HEK293 (cell line): ENCODE measurements around the gene RNASEH2B.

ENCODE experiments used
- CTCF ChIA-PET: fragments of 350-600 bp; formaldehyde crosslinking; extraction: SDS; loops from one replicate; lab custom pipeline; 2021; ENCODE audit warnings: antibody characterized with exemption; lab: Yijun Ruan, JAX
- POLR2A ChIA-PET: fragments of 300-600 bp; formaldehyde crosslinking; extraction: SDS; loops from one replicate; lab custom pipeline; 2020; ENCODE audit warnings: antibody characterized with exemption, inconsistent platforms; lab: Yijun Ruan, JAX
- H3K27ac ChIP-seq: fragments of 200-500 bp; sonication (Bioruptor generic); 2 replicates; pipeline ENCODE4 v1.5.1; 2014; ENCODE audit warnings: low read depth, low read length, control low read depth, inconsistent platforms; ENCODE audit errors: extremely low read depth
- H3K36me3 ChIP-seq, 2 experiments: fragments of 200-500 bp in 1 of 2; sonication (Bioruptor generic) in 1 of 2; 1 replicate in 1 of 2; 2 replicates in 1 of 2; pipeline ENCODE4 v1.5.1; 2014 to 2017; ENCODE audit warnings: inconsistent platforms in 2 of 2, low read length in 2 of 2; ENCODE audit not compliant: control insufficient read depth in 2 of 2, insufficient read depth in 1 of 2
- H3K4me1 ChIP-seq: fragments of 200-500 bp; sonication (Bioruptor generic); 2 replicates; pipeline ENCODE4 v1.5.1; 2014; ENCODE audit warnings: mild to moderate bottlenecking, low read length, inconsistent platforms; ENCODE audit not compliant: control insufficient read depth, insufficient read depth
- H3K4me3 ChIP-seq: 2 replicates; pipeline ENCODE4 v1.5.1; 2011; ENCODE audit warnings: low read depth, mild to moderate bottlenecking, control low read depth, low read length, moderate library complexity
- H3K9me3 ChIP-seq: fragments of 200-500 bp; sonication (Bioruptor generic); 2 replicates; pipeline ENCODE4 v1.5.1; 2014; ENCODE audit warnings: low read depth, low read length, inconsistent platforms; ENCODE audit not compliant: control insufficient read depth, insufficient read depth
- CTCF ChIP-seq: fragments of 450-650 bp; formaldehyde crosslinking; IDR thresholded peaks from 2 replicates; pipeline ENCODE4 v1.5.1; 2016; ENCODE audit warnings: missing biosample characterization, missing genetic modification characterization
- INSM2 ChIP-seq: fragments of 450-650 bp; formaldehyde crosslinking; IDR thresholded peaks from 2 replicates; pipeline ENCODE4 v1.5.1; 2016; ENCODE audit warnings: missing biosample characterization, missing genetic modification characterization
- PRDM1 ChIP-seq: fragments of 450-650 bp; formaldehyde crosslinking; IDR thresholded peaks from 2 replicates; pipeline ENCODE4; 2016; ENCODE audit warnings: missing biosample characterization, missing genetic modification characterization
- REST ChIP-seq: fragments of 450-650 bp; formaldehyde crosslinking; IDR thresholded peaks from 2 replicates; pipeline ENCODE4 v1.5.1; 2016; ENCODE audit warnings: missing biosample characterization, missing genetic modification characterization
- SCRT2 ChIP-seq: fragments of 450-650 bp; formaldehyde crosslinking; IDR thresholded peaks from 2 replicates; pipeline ENCODE4 v1.5.1; 2016; ENCODE audit warnings: missing biosample characterization, missing genetic modification characterization
- TRIM28 ChIP-seq: IDR thresholded peaks from 2 replicates; pipeline ENCODE4 v1.6.1; 2011; ENCODE audit warnings: low read length, control low read depth, borderline replicate concordance
- ZEB2 ChIP-seq: fragments of 450-650 bp; formaldehyde crosslinking; IDR thresholded peaks from 2 replicates; pipeline ENCODE4 v1.5.1; 2016; ENCODE audit warnings: missing biosample characterization, missing genetic modification characterization
- ZNF140 ChIP-seq: fragments of 450-650 bp; formaldehyde crosslinking; IDR thresholded peaks from 2 replicates; pipeline ENCODE4 v1.5.1; 2016; ENCODE audit warnings: missing biosample characterization, missing genetic modification characterization
- ZNF157 ChIP-seq: fragments of 450-650 bp; formaldehyde crosslinking; IDR thresholded peaks from 2 replicates; pipeline ENCODE4 v1.5.1; 2016; ENCODE audit warnings: missing biosample characterization, missing genetic modification characterization
- ZNF23 ChIP-seq: fragments of 450-650 bp; formaldehyde crosslinking; IDR thresholded peaks from 2 replicates; pipeline ENCODE4 v1.5.1; 2016; ENCODE audit warnings: missing biosample characterization, missing genetic modification characterization, borderline replicate concordance
- ZNF280D ChIP-seq: fragments of 450-650 bp; formaldehyde crosslinking; IDR thresholded peaks from 2 replicates; pipeline ENCODE4 v1.5.1; 2016; ENCODE audit warnings: missing biosample characterization, missing genetic modification characterization
- ZNF292 ChIP-seq: fragments of 450-650 bp; formaldehyde crosslinking; IDR thresholded peaks from 2 replicates; pipeline ENCODE4 v1.5.1; 2016; ENCODE audit warnings: low read depth, missing biosample characterization, missing genetic modification characterization, borderline replicate concordance
- ZNF366 ChIP-seq: fragments of 450-650 bp; formaldehyde crosslinking; conservative IDR thresholded peaks from 2 replicates; pipeline ENCODE4 v1.5.1; 2016; ENCODE audit warnings: missing biosample characterization, missing genetic modification characterization
- ZNF549 ChIP-seq: fragments of 450-650 bp; IDR thresholded peaks from 2 replicates; pipeline ENCODE4 v1.5.1; 2018; ENCODE audit warnings: missing biosample characterization, missing genetic modification characterization, mild to moderate bottlenecking, inconsistent platforms, moderate library complexity
- ZNF837 ChIP-seq: fragments of 450-650 bp; formaldehyde crosslinking; IDR thresholded peaks from 2 replicates; pipeline ENCODE4 v1.5.1; 2016; ENCODE audit warnings: missing biosample characterization, missing genetic modification characterization
- ZSCAN4 ChIP-seq: fragments of 450-650 bp; formaldehyde crosslinking; IDR thresholded peaks from 2 replicates; pipeline ENCODE4 v1.5.1; 2017; ENCODE audit warnings: missing biosample characterization, missing genetic modification characterization
- ZXDB ChIP-seq: fragments of 450-650 bp; formaldehyde crosslinking; IDR thresholded peaks from 2 replicates; pipeline ENCODE4 v1.5.1; 2016; ENCODE audit warnings: missing biosample characterization, missing genetic modification characterization

The RNASEH2B gene

GRCh38 chr13:50974268-50974667 is 64.7 kb downstream of the RNASEH2B start:
- Histone ChIP-seq H3K4me3 (no peak overlapping the region), H3K36me3 (peaks cover 0 to 13% of the 10 kb centered on the region in 2 experiments; a peak in 2 of 3 replicates), H3K27ac (no peak overlapping the region), H3K9me3 (no peaks in the 10 kb centered on the region), H3K4me1 (no peaks in the 10 kb centered on the region)
- ChIA-PET CTCF (no interaction called here), POLR2A (no interaction called here)
- TF ChIP-seq ZNF23 (tag by site-specific recombination): no peak
- TF ChIP-seq ZNF366: peak; percentile 94
- peak; percentile 40; the same call in 1 of the 2 replicates for TF ChIP-seq SCRT2 (tag by site-specific recombination)
- no peak for TF ChIP-seq INSM2 (tag by site-specific recombination)
- peak; percentile 54 for TF ChIP-seq PRDM1 (tag by site-specific recombination)

GRCh38 chr13:50979187-50979586 is 69.6 kb downstream of the RNASEH2B start:
- ChIA-PET CTCF (interaction anchor here (0.7 kb wide), 1 partner anchor 10 kb away, joined by 4 read pairs; no protein-coding TSS in a partner anchor), POLR2A (interaction anchor here (0.7 kb wide), 1 partner anchor 1394 kb away, joined by 3 read pairs; no protein-coding TSS in a partner anchor)
- Histone ChIP-seq H3K4me3 (no peak overlapping the region), H3K36me3 (no peaks in the 10 kb centered on the region), H3K9me3 (no peaks in the 10 kb centered on the region), H3K4me1 (no peaks in the 10 kb centered on the region), H3K27ac (no peak overlapping the region)
- TF ChIP-seq ZXDB (tag by site-specific recombination) (no peak), CTCF (tag by site-specific recombination) (no peak), ZNF280D (tag by site-specific recombination) (no peak), ZNF292 (no peak), ZEB2 (tag by site-specific recombination) (no peak), ZNF140 (tag by site-specific recombination) (no peak), REST (no peak), ZNF837 (tag by site-specific recombination) (no peak), ZNF549 (no peak), ZSCAN4 (tag by site-specific recombination) (no peak), TRIM28 (no peak), ZNF157 (tag by site-specific recombination) (no peak)
